ENCODE measurements around the gene SERF2.

GRCh38 chr15:43795197-43795596 lies 3.1 kb downstream of the SERF2 start:
- TF ChIP-seq EZH2phosphoT487 (IDR thresholded peaks at IDR 0.05; ENCODE audit: insufficient read depth, low read depth) (no peak), EZH2 (IDR thresholded peaks at IDR 0.05; ENCODE audit: insufficient read depth, poor library complexity, severe bottlenecking) (no peak)

Measured in GM23248 (cell line).